GM23338 (cell line): ENCODE results near the gene JARID2. TPM values are rescaled to one million over a fixed set of nuclear protein-coding genes. Genes with fewer than 3 reads are reported as not detected.

Experiments used
- ATAC-seq: fragments of 200-7000 bp; cut with Tn5 transposase; 3 replicates; pipeline ENCODE4 v1.9.1; 2020
- DNase-seq: peaks from one replicate; pipeline ENCODE4 v3.0.0-alpha.2; 2015; ENCODE audit warnings: low spot score
- H2AFZ ChIP-seq: fragments of 200-600 bp; sonication (generic); 2 replicates; pipeline ENCODE4 v1.8.0; 2016; ENCODE audit warnings: antibody characterized with exemption, mild to moderate bottlenecking, moderate library complexity
- H3F3A ChIP-seq: fragments of 200-600 bp; sonication (generic); replicated peaks from 2 replicates; pipeline ENCODE4 v1.8.0; 2017; ENCODE audit warnings: antibody characterized with exemption, mixed run types, low read depth
- H3K27ac ChIP-seq: fragments of 200-600 bp; sonication (generic); 2 replicates; pipeline ENCODE4 v1.6.1; 2016; ENCODE audit warnings: low read depth
- H3K27me3 ChIP-seq: fragments of 200-600 bp; sonication (generic); 2 replicates; pipeline ENCODE4 v1.8.0; 2016; ENCODE audit warnings: mild to moderate bottlenecking, mixed run types, moderate library complexity; ENCODE audit not compliant: insufficient read depth
- H3K36me3 ChIP-seq: fragments of 200-600 bp; sonication (generic); 2 replicates; pipeline ENCODE4 v1.8.0; 2016; ENCODE audit warnings: mild to moderate bottlenecking; ENCODE audit not compliant: insufficient read depth
- H3K4me1 ChIP-seq: fragments of 200-600 bp; sonication (generic); 2 replicates; pipeline ENCODE4 v1.8.0; 2016; ENCODE audit warnings: mild to moderate bottlenecking, moderate library complexity; ENCODE audit not compliant: insufficient read depth
- H3K4me2 ChIP-seq: fragments of 200-600 bp; sonication (generic); 2 replicates; pipeline ENCODE4 v1.7.1; 2017; ENCODE audit warnings: mixed run types
- H3K4me3 ChIP-seq: fragments of 200-600 bp; sonication (generic); 2 replicates; pipeline ENCODE4 v1.6.1; 2016; ENCODE audit warnings: mixed run types
- H3K79me2 ChIP-seq: fragments of 200-600 bp; sonication (generic); replicated peaks from 2 replicates; pipeline ENCODE4 v1.8.0; 2017; ENCODE audit warnings: mild to moderate bottlenecking; ENCODE audit not compliant: insufficient read depth
- H3K9me2 ChIP-seq: fragments of 200-600 bp; sonication (generic); 2 replicates; pipeline ENCODE4 v1.8.0; 2017; ENCODE audit not compliant: insufficient read depth
- H4K20me1 ChIP-seq: fragments of 200-600 bp; sonication (generic); replicated peaks from 2 replicates; pipeline ENCODE4 v1.8.0; 2017; ENCODE audit warnings: mild to moderate bottlenecking; ENCODE audit not compliant: insufficient read depth
- H3K27ac Mint-ChIP-seq: 2 replicates; pipeline ENCODE4 v1.8.0; 2020; ENCODE audit warnings: inconsistent platforms, mild to moderate bottlenecking, moderate library complexity, mixed read lengths
- H3K27me3 Mint-ChIP-seq: 3 replicates; pipeline ENCODE4 v1.8.0; 2022; ENCODE audit warnings: low read depth, mild to moderate bottlenecking, moderate library complexity, mixed read lengths, inconsistent platforms; ENCODE audit not compliant: insufficient read depth, poor library complexity
- H3K36me3 Mint-ChIP-seq: 3 replicates; pipeline ENCODE4 v1.8.0; 2021; ENCODE audit warnings: low read depth, mild to moderate bottlenecking, inconsistent platforms, moderate library complexity, mixed read lengths
- H3K4me1 Mint-ChIP-seq: 3 replicates; pipeline ENCODE4 v1.8.0; 2020; ENCODE audit warnings: mild to moderate bottlenecking, inconsistent platforms, mixed read lengths
- H3K4me3 Mint-ChIP-seq: 3 replicates; pipeline ENCODE4 v1.8.0; 2021; ENCODE audit warnings: moderate library complexity, mild to moderate bottlenecking, inconsistent platforms, mixed read lengths
- H3K9me3 Mint-ChIP-seq: 3 replicates; pipeline ENCODE4 v1.8.0; 2020; ENCODE audit warnings: moderate library complexity, mild to moderate bottlenecking, inconsistent platforms, mixed read lengths
- CREB1 ChIP-seq: fragments of 250-450 bp; sonication (Bioruptor Pico); IDR thresholded peaks from 2 replicates; pipeline ENCODE4 v1.5.0; 2020; ENCODE audit warnings: low read depth, mild to moderate bottlenecking, moderate library complexity
- CTCF ChIP-seq, 2 experiments: fragments of 200-600 bp in 1 of 2; sonication (generic) in 1 of 2; conservative IDR thresholded peaks; 2 replicates each; pipeline versions ENCODE4 v1.5.1 to v1.6.1; 2016 to 2017; ENCODE audit warnings: antibody characterized with exemption in 2 of 2, low read depth in 2 of 2, mild to moderate bottlenecking in 2 of 2, moderate library complexity in 1 of 2
- EZH2 ChIP-seq: fragments of 200-600 bp; sonication (generic); IDR thresholded peaks from one replicate; pipeline ENCODE4 v1.8.0; 2017; ENCODE audit warnings: antibody characterized with exemption, mild to moderate bottlenecking, low read depth; ENCODE audit not compliant: unreplicated experiment
- EZH2phosphoT487 ChIP-seq: fragments of 200-600 bp; sonication (generic); IDR thresholded peaks from one replicate; pipeline ENCODE4 v1.8.1; 2018; ENCODE audit warnings: antibody characterized with exemption; ENCODE audit not compliant: unreplicated experiment
- JUNB ChIP-seq: IDR thresholded peaks from one replicate; pipeline ENCODE4 v1.6.1; 2016; ENCODE audit warnings: antibody characterized with exemption; ENCODE audit not compliant: unreplicated experiment
- POLR2AphosphoS5 ChIP-seq: IDR thresholded peaks from 2 replicates; pipeline ENCODE4 v1.6.1; 2016; ENCODE audit warnings: antibody characterized with exemption, low read depth
- REST ChIP-seq: IDR thresholded peaks from one replicate; pipeline ENCODE4 v1.6.1; 2018; ENCODE audit warnings: antibody characterized with exemption; ENCODE audit not compliant: unreplicated experiment
- STAT1 ChIP-seq: IDR thresholded peaks from one replicate; pipeline ENCODE4 v1.6.1; 2016; ENCODE audit warnings: antibody characterized with exemption; ENCODE audit not compliant: unreplicated experiment
- ZNF114 ChIP-seq: fragments of 250-450 bp; sonication (Bioruptor Pico); IDR thresholded peaks from 2 replicates; pipeline ENCODE4 v1.5.0; 2020; ENCODE audit warnings: mild to moderate bottlenecking, moderate library complexity
- ZNF331 ChIP-seq: fragments of 250-450 bp; sonication (Bioruptor Pico); IDR thresholded peaks from 2 replicates; pipeline ENCODE4 v1.5.0; 2020; ENCODE audit warnings: low read depth, mild to moderate bottlenecking, moderate library complexity
- ZNF462 ChIP-seq: fragments of 250-450 bp; sonication (Bioruptor Pico); IDR thresholded peaks from 2 replicates; pipeline ENCODE4 v1.5.0; 2020; ENCODE audit warnings: mild to moderate bottlenecking, moderate library complexity
- polyA plus RNA-seq: library from polyadenylated mRNA; unstranded; fragments of >200 nt; fragmentation: Nextera tagmentation; extraction: Ambion mirVana; gene quantifications from 2 replicates; pipeline ENCODE4 v1.2.1, GENCODE V29; 2016
- total RNA-seq: library from RNA; depleted of rRNA; stranded (reverse); fragments of >200 nt; shearing (Covaris generic); gene quantifications from 2 replicates; pipeline ENCODE4 v1.2.3, GENCODE V29; 2014

JARID2 gene
- total and polyA plus RNA-seq, 2 experiments from 2014 or later: 92.8 to 196 TPM

GRCh38 chr6:15360300-15360699, 114.4 kb downstream of the JARID2 start:
- Mint-ChIP-seq H3K27ac (no peak overlapping the region), H3K9me3 (no peaks in the 10 kb centered on the region), H3K4me1 (peaks cover 41% of the 10 kb centered on the region), H3K36me3 (peaks cover 7% of the 10 kb centered on the region; the same call in 1 of the 3 replicates), H3K4me3 (no peak overlapping the region), H3K27me3 (peaks cover 20% of the 10 kb centered on the region)
- DNase-seq (no peak), ATAC-seq (no peak)
- Histone ChIP-seq H4K20me1 (peaks cover 100% of the 10 kb centered on the region), H3K79me2 (peaks cover 100% of the 10 kb centered on the region), H3K27me3 (no peaks in the 10 kb centered on the region), H3K36me3 (no peaks in the 10 kb centered on the region; the same call in 1 of the 2 replicates), H3K4me1 (peaks cover 99% of the 10 kb centered on the region), H3K27ac (peak overlapping the region; percentile 22; the same call in 1 of the 2 replicates), H3K4me3 (no peak overlapping the region), H3F3A (peaks cover 18% of the 10 kb centered on the region), H2AFZ (no peak overlapping the region), H3K9me2 (no peaks in the 10 kb centered on the region), H3K4me2 (0 out of 2 replicates have a peak overlapping the region, but pooled peaks have one; percentile 50)
- TF ChIP-seq ZNF462 (CRISPR knock-in tag): no peak
- no peak for TF ChIP-seq ZNF331 (CRISPR knock-in tag)
- TF ChIP-seq CTCF (conservative IDR thresholded peaks at IDR 0.05; ENCODE audit: low read depth in 2 of 2): no peak
- TF ChIP-seq EZH2phosphoT487: no peak
- no peak for TF ChIP-seq REST
- TF ChIP-seq STAT1: no peak
- TF ChIP-seq POLR2AphosphoS5: no peak
- TF ChIP-seq EZH2: no peak
- TF ChIP-seq CREB1: no peak
- TF ChIP-seq ZNF114 (CRISPR knock-in tag): no peak
- TF ChIP-seq JUNB: no peak
